ENCODE results near the gene DLX2. TPM values are rescaled to one million over a fixed set of nuclear protein-coding genes. Genes with fewer than 3 reads are reported as not detected.
A peak's percentile ranks its signal among the peaks of the same experiment; 100 is the strongest.

Gene DLX2
- total and polyA plus RNA-seq, 4 donors, result 0.01 to 0.26 TPM; not detected in 2

GRCh38 chr2:172079416-172079815 is 23.3 kb downstream of the DLX2 start:
- Histone ChIP-seq H3K36me3 (ENCODE audit: control insufficient read depth in 4 of 4, insufficient read depth in 4 of 4, low read length in 4 of 4) (no peaks in the 10 kb centered on the region), H3K9ac (ENCODE audit: insufficient read depth in 1 of 2, low read length in 2 of 2) (no peak overlapping the region), H3K9me3 (ENCODE audit: control insufficient read depth in 4 of 4, insufficient read depth in 3 of 4, low read length in 3 of 4) (peaks cover 0 to 17% (median 0%) of the 10 kb centered on the region in 4 donors), H3K27ac (ENCODE audit: low read depth in 1 of 2, low read length in 1 of 2) (no peak overlapping the region), H3K4me1 (ENCODE audit: control insufficient read depth in 5 of 5, insufficient read depth in 5 of 5, low read length in 5 of 5) (peaks cover 0 to 6% (median 0%) of the 10 kb centered on the region in 5 donors), H3K4me3 (no peak overlapping the region), H3K27me3 (ENCODE audit: control insufficient read depth in 3 of 3, insufficient read depth in 3 of 3, low read length in 2 of 3) (peaks cover 8 to 89% (median 66%) of the 10 kb centered on the region in 3 donors)
- ATAC-seq (ENCODE audit: insufficient read depth, low FRiP score), result no peak
- DNase-seq, result peak in 1 of 3 donors; percentile 10
- no peak for TF ChIP-seq CTCF (IDR thresholded peaks at IDR 0.05; ENCODE audit: control extremely low read depth, extremely low read depth)
- WGBS, 2 donors, result 75 to 85% methylated on average over 5 of the region's 5 CpGs

GRCh38 chr2:172074254-172074653 is 28.4 kb downstream of the DLX2 start:
- Histone ChIP-seq H3K27me3 (ENCODE audit: control insufficient read depth in 3 of 3, insufficient read depth in 3 of 3, low read length in 2 of 3) (peaks cover 0 to 38% (median 15%) of the 10 kb centered on the region in 3 donors), H3K9ac (ENCODE audit: insufficient read depth in 1 of 2, low read length in 2 of 2) (no peak overlapping the region), H3K4me3 (no peak overlapping the region), H3K9me3 (ENCODE audit: control insufficient read depth in 4 of 4, insufficient read depth in 3 of 4, low read length in 3 of 4) (no peaks in the 10 kb centered on the region), H3K27ac (ENCODE audit: low read depth in 1 of 2, low read length in 1 of 2) (no peak overlapping the region), H3K4me1 (ENCODE audit: control insufficient read depth in 5 of 5, insufficient read depth in 5 of 5, low read length in 5 of 5) (no peaks in the 10 kb centered on the region), H3K36me3 (ENCODE audit: control insufficient read depth in 4 of 4, insufficient read depth in 4 of 4, low read length in 4 of 4) (no peaks in the 10 kb centered on the region)
- DNase-seq (no peak), ATAC-seq (ENCODE audit: insufficient read depth, low FRiP score) (no peak)
- WGBS, 2 donors, result 96 to 97% methylated on average over 1 of the region's 1 CpG
- no peak for TF ChIP-seq CTCF (IDR thresholded peaks at IDR 0.05; ENCODE audit: control extremely low read depth, extremely low read depth)

- H3K27me3 ChIP-seq (ENCODE audit: control insufficient read depth in 3 of 3, insufficient read depth in 3 of 3, low read length in 2 of 3), result peaks cover 0 to 30% (median 7%) of the 10 kb centered on the region in 3 donors
- H3K9me3 ChIP-seq (ENCODE audit: control insufficient read depth in 4 of 4, insufficient read depth in 3 of 4, low read length in 3 of 4), result no peaks in the 10 kb centered on the region
- no peak overlapping the region for H3K9ac ChIP-seq (ENCODE audit: insufficient read depth in 1 of 2, low read length in 2 of 2)
- no peak for TF ChIP-seq CTCF (IDR thresholded peaks at IDR 0.05; ENCODE audit: control extremely low read depth, extremely low read depth)
- no peak overlapping the region for H3K27ac ChIP-seq (ENCODE audit: low read depth in 1 of 2, low read length in 1 of 2)
- H3K4me3 ChIP-seq, result no peak overlapping the region
- DNase-seq (no peak), ATAC-seq (ENCODE audit: insufficient read depth, low FRiP score) (no peak)
- no peaks in the 10 kb centered on the region for H3K4me1 ChIP-seq (ENCODE audit: control insufficient read depth in 5 of 5, insufficient read depth in 5 of 5, low read length in 5 of 5)
- 96 to 99% methylated on average over 4 of the region's 4 CpGs for WGBS, 2 donors
- no peaks in the 10 kb centered on the region for H3K36me3 ChIP-seq (ENCODE audit: control insufficient read depth in 4 of 4, insufficient read depth in 4 of 4, low read length in 4 of 4)
Observed at GRCh38 chr2:172073518-172073917, 29.2 kb downstream of the DLX2 start.

GRCh38 chr2:172072706-172073105 is 30.0 kb downstream of the DLX2 start:
- Histone ChIP-seq H3K27me3 (ENCODE audit: control insufficient read depth in 3 of 3, insufficient read depth in 3 of 3, low read length in 2 of 3) (peaks cover 0 to 22% (median 3%) of the 10 kb centered on the region in 3 donors), H3K4me3 (no peak overlapping the region), H3K9ac (ENCODE audit: insufficient read depth in 1 of 2, low read length in 2 of 2) (no peak overlapping the region), H3K9me3 (ENCODE audit: control insufficient read depth in 4 of 4, insufficient read depth in 3 of 4, low read length in 3 of 4) (no peaks in the 10 kb centered on the region), H3K27ac (ENCODE audit: low read depth in 1 of 2, low read length in 1 of 2) (no peak overlapping the region), H3K36me3 (ENCODE audit: control insufficient read depth in 4 of 4, insufficient read depth in 4 of 4, low read length in 4 of 4) (no peaks in the 10 kb centered on the region), H3K4me1 (ENCODE audit: control insufficient read depth in 5 of 5, insufficient read depth in 5 of 5, low read length in 5 of 5) (no peaks in the 10 kb centered on the region)
- no peak for TF ChIP-seq CTCF (IDR thresholded peaks at IDR 0.05; ENCODE audit: control extremely low read depth, extremely low read depth)
- 97 to 99% methylated on average over 2 of the region's 2 CpGs for WGBS, 2 donors
- DNase-seq (no peak), ATAC-seq (ENCODE audit: insufficient read depth, low FRiP score) (no peak)

Measured in lung (tissue), 12 donors.